Measurements from ENCODE around the gene NEBL. TPM values are rescaled to one million over a fixed set of nuclear protein-coding genes. Genes with fewer than 3 reads are reported as not detected.
A peak's percentile ranks its signal among the peaks of the same experiment; 100 is the strongest.

NEBL gene
- total and polyA plus RNA-seq, 2 experiments from 2014 or later = 2.3 to 11.4 TPM

- Histone ChIP-seq H2AFZ (no peak overlapping the region), H3K27ac (ENCODE audit: low read depth) (no peak overlapping the region), H3K4me1 (ENCODE audit: insufficient read depth) (no peaks in the 10 kb centered on the region), H3F3A (replicated peaks; ENCODE audit: low read depth) (no peaks in the 10 kb centered on the region), H4K20me1 (replicated peaks; ENCODE audit: insufficient read depth) (no peaks in the 10 kb centered on the region), H3K9me2 (ENCODE audit: insufficient read depth) (peaks cover 16% of the 10 kb centered on the region; the same call in 1 of the 2 replicates), H3K79me2 (replicated peaks; ENCODE audit: insufficient read depth) (no peaks in the 10 kb centered on the region), H3K4me2 (no peak overlapping the region), H3K27me3 (ENCODE audit: insufficient read depth) (no peaks in the 10 kb centered on the region), H3K36me3 (ENCODE audit: insufficient read depth) (no peaks in the 10 kb centered on the region), H3K4me3 (no peak overlapping the region)
- TF ChIP-seq ZNF331 (CRISPR knock-in tag; IDR thresholded peaks at IDR 0.05; ENCODE audit: low read depth) (no peak), ETS1 (IDR thresholded peaks at IDR 0.05) (no peak)
- peaks cover 2% of the 10 kb centered on the region for H3K9me3 Mint-ChIP-seq
- no peak overlapping the region for H3K27ac Mint-ChIP-seq
- ATAC-seq (no peak), DNase-seq (ENCODE audit: low spot score) (no peak)
- H3K36me3 Mint-ChIP-seq (ENCODE audit: low read depth) = peaks cover 1% of the 10 kb centered on the region; the same call in 2 of the 3 replicates
- peaks cover 5% of the 10 kb centered on the region for H3K4me1 Mint-ChIP-seq
- H3K27me3 Mint-ChIP-seq (ENCODE audit: insufficient read depth, low read depth, poor library complexity) = peaks cover 2% of the 10 kb centered on the region
- H3K4me3 Mint-ChIP-seq = no peak overlapping the region
Measured at GRCh38 chr10:20744821-20745220, 152.3 kb downstream of the NEBL start.

- peaks cover 2% of the 10 kb centered on the region for H3K27me3 Mint-ChIP-seq (ENCODE audit: insufficient read depth, low read depth, poor library complexity)
- Histone ChIP-seq H3K9me2 (ENCODE audit: insufficient read depth) (peaks cover 16% of the 10 kb centered on the region; the same call in 1 of the 2 replicates), H3K36me3 (ENCODE audit: insufficient read depth) (no peaks in the 10 kb centered on the region), H3K4me1 (ENCODE audit: insufficient read depth) (no peaks in the 10 kb centered on the region), H3K4me3 (no peak overlapping the region), H3F3A (replicated peaks; ENCODE audit: low read depth) (no peaks in the 10 kb centered on the region), H3K4me2 (no peak overlapping the region), H2AFZ (no peak overlapping the region), H3K27me3 (ENCODE audit: insufficient read depth) (no peaks in the 10 kb centered on the region), H3K79me2 (replicated peaks; ENCODE audit: insufficient read depth) (no peaks in the 10 kb centered on the region), H4K20me1 (replicated peaks; ENCODE audit: insufficient read depth) (no peaks in the 10 kb centered on the region), H3K27ac (ENCODE audit: low read depth) (no peak overlapping the region)
- ATAC-seq (no peak), DNase-seq (ENCODE audit: low spot score) (no peak)
- H3K4me3 Mint-ChIP-seq = no peak overlapping the region
- peaks cover 5% of the 10 kb centered on the region for H3K4me1 Mint-ChIP-seq
- no peak overlapping the region for H3K27ac Mint-ChIP-seq
- H3K9me3 Mint-ChIP-seq = no peaks in the 10 kb centered on the region
- no peak for TF ChIP-seq EZH2 (IDR thresholded peaks at IDR 0.05; ENCODE audit: low read depth, unreplicated experiment)
- no peaks in the 10 kb centered on the region for H3K36me3 Mint-ChIP-seq (ENCODE audit: low read depth)
Measured at GRCh38 chr10:20743942-20744341, 153.2 kb downstream of the NEBL start.

GRCh38 chr10:20742737-20743541, 154.2 kb downstream of the NEBL start:
- Histone ChIP-seq H3K79me2 (replicated peaks; ENCODE audit: insufficient read depth) (no peaks in the 10 kb centered on the region), H3K4me2 (no peak overlapping the region), H3K4me1 (ENCODE audit: insufficient read depth) (no peaks in the 10 kb centered on the region), H3K9me2 (ENCODE audit: insufficient read depth) (peaks cover 16% of the 10 kb centered on the region; the same call in 1 of the 2 replicates), H3K27me3 (ENCODE audit: insufficient read depth) (no peaks in the 10 kb centered on the region), H3F3A (replicated peaks; ENCODE audit: low read depth) (no peaks in the 10 kb centered on the region), H3K36me3 (ENCODE audit: insufficient read depth) (no peaks in the 10 kb centered on the region), H2AFZ (peak overlapping the region; percentile 18; the same call in 1 of the 2 replicates), H3K4me3 (no peak overlapping the region), H4K20me1 (replicated peaks; ENCODE audit: insufficient read depth) (no peaks in the 10 kb centered on the region), H3K27ac (ENCODE audit: low read depth) (no peak overlapping the region)
- Mint-ChIP-seq H3K4me3 (no peak overlapping the region), H3K27me3 (ENCODE audit: insufficient read depth, low read depth, poor library complexity) (peaks cover 2% of the 10 kb centered on the region), H3K9me3 (no peaks in the 10 kb centered on the region), H3K27ac (no peak overlapping the region), H3K36me3 (ENCODE audit: low read depth) (no peaks in the 10 kb centered on the region), H3K4me1 (peaks cover 5% of the 10 kb centered on the region)
- DNase-seq (ENCODE audit: low spot score) = no peak
- no peak for ATAC-seq
- TF ChIP-seq ETS1 (IDR thresholded peaks at IDR 0.05) (no peak), REST (IDR thresholded peaks at IDR 0.05; ENCODE audit: unreplicated experiment) (no peak), CTCF (conservative IDR thresholded peaks at IDR 0.05; ENCODE audit: low read depth in 2 of 2) (no peak)

Data from GM23338 (cell line).